Thymus (tissue), 11 donors: ENCODE data around the gene GPR141. TPM values are rescaled to one million over a fixed set of nuclear protein-coding genes. Genes with fewer than 3 reads are reported as not detected.

Experiments used
- DNase-seq, 9 donors: peaks; one replicate each; pipeline ENCODE4 v3.0.0-alpha.2; 2013; ENCODE audit warnings: low spot score in 9 of 9, low read depth in 6 of 9, missing footprints in 1 of 9
- H3K27ac ChIP-seq, 2 donors: one replicate each; pipeline ENCODE4 v1.5.1; 2013; ENCODE audit warnings: control low read depth in 1 of 2, low read depth in 1 of 2, low read length in 1 of 2, mild to moderate bottlenecking in 1 of 2, moderate library complexity in 1 of 2
- H3K27me3 ChIP-seq, 2 donors: one replicate each; pipeline ENCODE4 v1.5.1; 2013; ENCODE audit warnings: low read length in 1 of 2; ENCODE audit not compliant: control insufficient read depth in 2 of 2, insufficient read depth in 1 of 2
- H3K36me3 ChIP-seq, 2 donors: one replicate each; pipeline ENCODE4 v1.5.1; 2013; ENCODE audit warnings: low read length in 1 of 2, mild to moderate bottlenecking in 1 of 2, moderate library complexity in 1 of 2; ENCODE audit not compliant: control insufficient read depth in 2 of 2, insufficient read depth in 2 of 2
- H3K4me1 ChIP-seq, 2 donors: one replicate each; pipeline ENCODE4 v1.5.1; 2013; ENCODE audit warnings: low read length in 2 of 2; ENCODE audit not compliant: control insufficient read depth in 2 of 2, insufficient read depth in 2 of 2
- H3K4me3 ChIP-seq, 2 donors: one replicate each; pipeline ENCODE4 v1.5.1; 2013; ENCODE audit warnings: low read length in 2 of 2, control low read depth in 1 of 2, mild to moderate bottlenecking in 1 of 2
- H3K9me3 ChIP-seq, 2 donors: one replicate each; pipeline ENCODE4 v1.5.1; 2013; ENCODE audit warnings: low read length in 1 of 2, mild to moderate bottlenecking in 1 of 2; ENCODE audit not compliant: control insufficient read depth in 2 of 2, insufficient read depth in 1 of 2
- WGBS: extraction: QIAGEN DNeasy Blood & Tissue Kit; methylation state at CpG from one replicate; pipeline ENCODE4 v1.1.7; 2013; 5-methylcytosine and 5-hydroxymethylcytosine counted together
- polyA plus RNA-seq: library from polyadenylated mRNA; stranded (reverse); fragments of 200-250 nt; gene quantifications from one replicate; pipeline ENCODE4 v1.2.3, GENCODE V29; 2013
- total RNA-seq: library from RNA; stranded (reverse); fragments of 120-200 nt; gene quantifications from one replicate; pipeline ENCODE4 v1.2.4, GENCODE V29; 2013
- donor health status: healthy.

Gene GPR141
- total and polyA plus RNA-seq, 2 donors = 0.66 to 5.1 TPM

DNA sequence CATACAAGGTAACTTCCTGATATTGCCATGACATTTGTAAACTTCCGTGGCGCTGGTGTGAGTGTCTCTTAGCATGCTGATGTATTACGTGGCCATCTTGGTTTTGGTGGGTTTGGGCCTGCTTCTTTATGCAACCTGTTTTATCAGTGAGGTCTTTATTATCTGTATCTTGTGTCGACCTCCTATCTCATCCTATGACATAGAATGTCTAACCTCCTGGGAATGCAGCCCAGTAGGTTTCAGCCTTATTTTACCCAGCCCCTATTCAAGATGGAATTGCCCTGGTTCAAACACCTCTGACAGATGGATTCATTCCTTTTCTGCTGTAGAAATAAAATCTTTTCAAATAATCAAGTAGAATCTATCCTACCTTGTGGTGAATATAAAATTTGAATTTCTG lies 23.0 kb upstream of the GPR141 start:
- Histone ChIP-seq H3K36me3 (no peaks in the 10 kb centered on the region), H3K9me3 (no peaks in the 10 kb centered on the region), H3K27ac (no peak overlapping the region), H3K4me1 (peaks cover 0 to 5% of the 10 kb centered on the region in 2 donors), H3K4me3 (no peak overlapping the region), H3K27me3 (no peaks in the 10 kb centered on the region)
- WGBS = 97% methylated on average over 4 of the region's 4 CpGs
- DNase-seq = no peak

DNA sequence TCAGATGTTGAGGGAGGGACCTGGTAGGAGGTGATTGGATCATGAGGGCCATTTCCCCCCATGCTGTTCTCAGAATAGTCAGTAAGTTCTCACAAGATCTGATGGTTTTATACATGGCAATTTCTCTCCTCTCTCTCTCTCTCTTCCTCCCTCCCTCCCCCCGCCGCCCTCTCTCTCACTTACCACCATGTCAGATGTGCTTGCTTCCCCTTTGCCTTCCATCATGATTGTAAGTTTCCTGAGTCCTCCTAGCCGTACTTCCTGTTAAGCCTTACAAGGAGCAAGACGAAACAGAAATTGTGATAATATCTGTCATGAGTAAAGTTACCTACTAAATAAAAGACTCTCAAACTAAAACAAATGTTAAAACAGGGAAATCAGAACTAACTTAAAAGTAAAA lies 19.9 kb upstream of the GPR141 start:
- Histone ChIP-seq H3K36me3 (no peaks in the 10 kb centered on the region), H3K27me3 (no peaks in the 10 kb centered on the region), H3K9me3 (no peaks in the 10 kb centered on the region), H3K27ac (no peak overlapping the region), H3K4me3 (no peak overlapping the region), H3K4me1 (peaks cover 0 to 2% of the 10 kb centered on the region in 2 donors)
- no peak for DNase-seq
- 54% methylated on average over 4 of the region's 4 CpGs for WGBS

GRCh38 chr7:37665352-37666022 lies 18.1 kb upstream of the GPR141 start:
- Histone ChIP-seq H3K27ac (no peak overlapping the region), H3K9me3 (no peaks in the 10 kb centered on the region), H3K4me1 (peaks cover 0 to 2% of the 10 kb centered on the region in 2 donors), H3K27me3 (no peaks in the 10 kb centered on the region), H3K4me3 (no peak overlapping the region), H3K36me3 (no peaks in the 10 kb centered on the region)
- WGBS = 93% methylated on average over 6 of the region's 6 CpGs
- DNase-seq = no peak

DNA sequence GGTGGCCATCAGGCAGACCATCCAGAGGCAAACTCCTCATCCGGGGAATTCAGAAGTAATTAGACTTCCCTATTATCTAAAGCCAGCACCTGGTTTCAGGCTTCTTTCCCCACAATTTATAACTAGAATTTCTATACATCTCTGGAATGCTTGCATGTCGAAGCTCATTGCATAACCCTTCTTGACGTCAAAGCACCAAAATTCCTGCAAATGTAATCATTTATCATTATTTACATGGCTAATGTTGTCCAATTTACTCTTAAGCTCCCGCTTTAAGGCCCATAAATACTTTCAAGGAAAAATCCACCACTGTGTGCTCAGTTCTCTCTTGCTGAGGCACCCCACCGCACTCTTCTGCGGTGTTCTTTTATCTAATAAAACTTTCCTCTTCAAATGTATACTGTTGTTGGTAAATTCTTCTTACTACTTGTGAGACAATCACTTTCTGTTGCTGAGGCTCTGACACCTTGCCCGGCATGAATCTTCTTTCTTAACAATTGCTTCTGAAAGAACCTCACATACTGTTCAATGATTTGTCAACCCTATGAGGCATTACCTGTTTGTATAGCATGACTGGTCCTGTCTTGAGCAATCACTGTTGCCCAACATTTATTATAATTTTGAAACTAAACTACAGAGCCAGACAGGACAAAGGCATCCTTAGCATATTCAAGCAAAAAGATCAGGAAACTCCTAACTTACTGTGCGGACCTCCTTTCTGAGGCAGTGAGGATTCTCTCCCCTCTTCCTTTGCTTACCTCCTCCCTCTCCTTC lies 17.4 kb upstream of the GPR141 start:
- Histone ChIP-seq H3K36me3 (no peaks in the 10 kb centered on the region), H3K27me3 (no peaks in the 10 kb centered on the region), H3K4me1 (peaks cover 0 to 2% of the 10 kb centered on the region in 2 donors), H3K9me3 (no peaks in the 10 kb centered on the region), H3K27ac (no peak overlapping the region), H3K4me3 (no peak overlapping the region)
- no peak for DNase-seq
- WGBS = 77% methylated on average over 8 of the region's 8 CpGs

DNA sequence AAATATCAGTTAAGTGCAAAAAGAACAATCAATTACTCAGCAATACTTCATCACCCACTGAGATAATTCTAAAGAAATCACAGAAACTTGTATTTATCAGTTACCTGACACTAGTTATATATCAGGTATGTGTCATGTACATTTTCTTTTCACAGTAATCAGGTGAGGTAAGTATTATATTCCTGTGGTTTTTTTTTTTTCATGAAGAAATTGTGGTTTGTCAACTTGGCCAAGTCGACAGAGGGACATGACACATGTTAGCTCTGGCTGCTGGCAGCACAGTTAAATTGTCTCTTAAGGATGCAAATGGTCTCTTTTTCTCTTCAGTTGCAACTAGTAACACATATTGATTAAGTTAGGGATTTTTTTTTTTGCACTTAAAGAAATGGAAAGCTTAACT lies 13.7 kb upstream of the GPR141 start:
- H3K27me3 ChIP-seq = no peaks in the 10 kb centered on the region
- no peaks in the 10 kb centered on the region for H3K36me3 ChIP-seq
- no peaks in the 10 kb centered on the region for H3K9me3 ChIP-seq
- 4% methylated on average over 1 of the region's 1 CpG for WGBS
- H3K4me1 ChIP-seq = peaks cover 0 to under 1% of the 10 kb centered on the region in 2 donors
- DNase-seq = no peak
- no peak overlapping the region for H3K27ac ChIP-seq
- H3K4me3 ChIP-seq = no peak overlapping the region

DNA sequence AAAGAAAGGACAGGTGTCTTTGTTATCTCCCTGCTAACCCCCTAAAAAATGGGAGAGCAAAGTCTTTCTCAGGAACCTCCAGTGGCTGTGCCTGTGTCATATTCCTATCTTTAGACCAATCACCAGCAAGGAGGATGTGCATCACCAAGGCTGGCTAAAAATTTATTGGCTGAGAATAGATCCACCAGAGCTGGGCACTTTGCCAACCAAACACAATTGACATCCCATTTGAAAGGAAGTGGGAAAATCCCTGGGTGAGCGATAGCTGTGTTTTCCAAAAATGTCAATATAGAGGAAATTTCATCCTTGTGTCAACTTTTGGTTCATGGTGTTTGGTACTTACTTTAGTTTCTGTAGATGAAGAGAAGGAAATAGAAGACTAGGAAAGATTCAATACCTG lies 13.1 kb upstream of the GPR141 start:
- Histone ChIP-seq H3K4me1 (no peaks in the 10 kb centered on the region), H3K4me3 (no peak overlapping the region), H3K36me3 (no peaks in the 10 kb centered on the region), H3K27me3 (no peaks in the 10 kb centered on the region), H3K9me3 (no peaks in the 10 kb centered on the region), H3K27ac (no peak overlapping the region)
- WGBS = 93% methylated on average over 1 of the region's 1 CpG
- no peak for DNase-seq

GRCh38 chr7:37671876-37672275 lies 11.7 kb upstream of the GPR141 start:
- DNase-seq = no peak
- Histone ChIP-seq H3K36me3 (no peaks in the 10 kb centered on the region), H3K27ac (no peak overlapping the region), H3K4me3 (no peak overlapping the region), H3K4me1 (no peaks in the 10 kb centered on the region), H3K9me3 (no peaks in the 10 kb centered on the region), H3K27me3 (no peaks in the 10 kb centered on the region)
- WGBS = 99% methylated on average over 3 of the region's 3 CpGs

GRCh38 chr7:37672926-37673325 lies 10.6 kb upstream of the GPR141 start:
- no peaks in the 10 kb centered on the region for H3K36me3 ChIP-seq
- H3K9me3 ChIP-seq = no peaks in the 10 kb centered on the region
- no peaks in the 10 kb centered on the region for H3K27me3 ChIP-seq
- H3K4me3 ChIP-seq = no peak overlapping the region
- no peak for DNase-seq
- H3K4me1 ChIP-seq = no peaks in the 10 kb centered on the region
- WGBS = 97% methylated on average over 3 of the region's 3 CpGs
- H3K27ac ChIP-seq = no peak overlapping the region

GRCh38 chr7:37673523-37673922 lies 10.0 kb upstream of the GPR141 start:
- no peaks in the 10 kb centered on the region for H3K4me1 ChIP-seq
- no peak for DNase-seq
- H3K27me3 ChIP-seq = no peaks in the 10 kb centered on the region
- no peaks in the 10 kb centered on the region for H3K36me3 ChIP-seq
- H3K27ac ChIP-seq = no peak overlapping the region
- no peaks in the 10 kb centered on the region for H3K9me3 ChIP-seq
- no peak overlapping the region for H3K4me3 ChIP-seq
- WGBS = 99% methylated on average over 1 of the region's 1 CpG
